ENCODE measurements around the gene DENND4A.
"Not testable (repeated sequence)": the region's sequence is repeated elsewhere in the genome, so short reads cannot be mapped to it uniquely, and the experiment has no call there.

The DENND4A gene

DNA sequence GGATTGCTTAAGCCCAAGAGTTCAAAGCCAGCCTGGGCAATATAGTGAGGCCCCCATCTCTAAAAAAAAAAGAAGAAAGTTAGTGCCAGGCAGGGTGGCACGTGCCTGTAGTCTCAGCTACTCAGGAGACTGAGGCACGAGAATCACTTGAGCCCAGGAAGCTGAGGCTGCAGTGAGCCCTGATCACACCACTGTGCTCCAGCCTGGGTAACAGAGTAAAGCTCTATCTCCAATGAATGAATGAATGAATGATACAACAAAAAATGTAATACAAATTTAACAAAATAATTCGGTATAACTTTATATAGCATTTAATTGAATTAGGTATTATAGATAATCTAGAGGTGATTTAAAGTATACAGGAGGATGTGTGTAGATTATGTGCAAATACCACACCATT, 29.7 kb downstream of the DENND4A start:
- DNase-seq (ENCODE audit: insufficient read length) (no peak), FAIRE-seq (no peak)
- TF ChIP-seq POLR2AphosphoS5 (IDR thresholded peaks at IDR 0.05; ENCODE audit: low read depth, low read length) (no peak), TAF1 (IDR thresholded peaks at IDR 0.05; ENCODE audit: borderline replicate concordance, low read depth, low read length) (no peak), POLR2A (IDR thresholded peaks at IDR 0.05; ENCODE audit: low read depth, low read length) (no peak)

DNA sequence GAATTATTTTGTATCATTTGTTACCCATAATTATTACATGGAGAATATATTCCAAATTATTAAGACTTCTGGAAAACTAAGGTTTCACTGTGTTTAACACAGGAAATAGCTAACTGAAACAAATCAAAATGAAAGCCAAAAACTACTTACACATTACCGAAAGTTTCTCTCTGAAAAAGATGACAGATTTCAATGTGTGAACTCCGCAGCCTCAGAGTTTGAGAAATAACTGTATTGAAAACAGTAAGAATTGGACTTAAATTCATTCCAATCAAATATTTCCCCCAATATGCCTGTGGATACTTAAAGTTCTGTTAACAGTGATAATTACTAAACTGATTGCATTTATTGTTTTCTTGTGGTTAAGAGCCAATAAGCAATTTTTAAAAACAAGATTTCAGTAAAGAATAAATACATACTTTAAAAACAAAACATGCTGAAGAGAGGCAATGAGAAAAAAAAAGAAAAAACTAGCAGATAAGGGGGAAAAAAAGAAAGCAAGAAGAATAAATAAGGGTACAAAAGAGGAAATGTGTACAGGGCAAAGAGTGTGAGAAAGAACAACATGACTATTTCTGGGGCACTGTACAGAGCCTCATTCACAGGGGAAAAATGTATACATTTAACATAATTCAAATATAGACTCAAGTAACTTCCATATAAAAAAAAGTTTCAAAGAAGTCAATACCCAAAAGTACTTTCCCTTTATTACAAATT, 30.7 kb downstream of the DENND4A start:
- TF ChIP-seq POLR2AphosphoS5 (IDR thresholded peaks at IDR 0.05; ENCODE audit: low read depth, low read length): no peak
- no peak for TF ChIP-seq POLR2A (IDR thresholded peaks at IDR 0.05; ENCODE audit: low read depth, low read length)
- TF ChIP-seq TAF1 (IDR thresholded peaks at IDR 0.05; ENCODE audit: borderline replicate concordance, low read depth, low read length): no peak
- FAIRE-seq (peak; percentile 33), DNase-seq (ENCODE audit: insufficient read length) (no peak)

DNA sequence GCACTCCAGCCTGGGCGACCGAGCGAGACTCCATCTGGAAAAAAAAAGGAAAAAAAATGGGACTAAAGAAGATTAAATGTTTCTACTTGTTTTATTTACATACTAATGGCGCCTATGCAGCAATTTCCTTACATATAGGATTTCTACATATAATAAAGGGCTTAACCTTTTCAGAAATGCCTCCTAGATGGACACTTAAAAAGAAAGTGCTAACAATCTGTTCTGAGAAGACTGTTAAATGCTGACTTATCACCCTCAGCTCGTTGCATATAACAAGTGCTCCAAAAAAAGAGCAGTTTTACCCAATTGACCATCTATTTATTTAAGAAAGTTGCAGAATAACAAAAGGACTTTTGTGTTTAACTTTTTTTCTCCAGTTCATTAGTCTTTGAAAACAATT, 32.7 kb downstream of the DENND4A start:
- no peak for FAIRE-seq
- no peak for DNase-seq (ENCODE audit: insufficient read length)
- no peak for TF ChIP-seq POLR2A (IDR thresholded peaks at IDR 0.05; ENCODE audit: low read depth, low read length)
- no peak for TF ChIP-seq TAF1 (IDR thresholded peaks at IDR 0.05; ENCODE audit: borderline replicate concordance, low read depth, low read length)
- no peak for TF ChIP-seq POLR2AphosphoS5 (IDR thresholded peaks at IDR 0.05; ENCODE audit: low read depth, low read length)

DNA sequence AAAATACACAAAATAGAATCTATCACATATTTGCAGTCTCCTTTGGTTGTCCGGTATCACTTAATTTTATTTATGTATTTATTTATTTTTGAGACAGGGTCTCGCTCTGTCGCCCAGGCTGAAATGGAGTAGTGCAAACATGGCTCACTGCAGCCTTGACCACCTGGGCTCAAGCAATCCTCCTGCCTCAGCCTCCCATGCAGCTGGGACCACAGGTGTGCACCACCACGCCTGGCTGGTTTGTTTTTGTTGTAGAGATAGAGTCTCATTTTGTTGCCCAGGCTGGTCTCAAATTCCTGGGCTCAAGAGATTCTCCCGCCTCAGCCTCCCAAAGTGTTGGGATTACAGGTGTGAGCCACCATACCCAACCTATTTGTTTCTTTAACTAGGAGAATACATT, 33.9 kb downstream of the DENND4A start:
- no peak for DNase-seq (ENCODE audit: insufficient read length)
- no peak for TF ChIP-seq POLR2AphosphoS5 (IDR thresholded peaks at IDR 0.05; ENCODE audit: low read depth, low read length)
- FAIRE-seq: no peak

DNA sequence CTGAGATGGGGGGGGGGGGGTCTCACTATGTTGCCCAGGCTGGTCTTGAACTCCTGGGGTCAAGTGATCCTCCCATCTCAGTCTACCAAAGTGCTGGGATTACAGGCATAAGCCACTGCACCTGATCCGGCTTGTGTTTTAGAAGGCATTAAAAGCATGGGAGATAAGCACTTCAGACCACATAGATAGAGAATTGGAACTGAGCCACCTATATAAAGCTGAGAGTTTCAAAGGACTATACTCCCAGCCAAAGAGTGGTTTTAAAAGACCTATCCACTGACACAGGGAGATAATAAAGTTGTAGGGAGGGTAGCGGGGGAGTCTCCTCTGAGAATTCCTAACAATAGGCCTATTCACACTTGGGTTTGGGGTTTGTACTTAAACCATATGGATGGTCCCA, 34.8 kb downstream of the DENND4A start:
- FAIRE-seq (no peak), DNase-seq (ENCODE audit: insufficient read length) (no peak)
- TF ChIP-seq POLR2A (IDR thresholded peaks at IDR 0.05; ENCODE audit: low read depth, low read length): no peak
- TF ChIP-seq TAF1 (IDR thresholded peaks at IDR 0.05; ENCODE audit: borderline replicate concordance, low read depth, low read length): no peak
- no peak for TF ChIP-seq POLR2AphosphoS5 (IDR thresholded peaks at IDR 0.05; ENCODE audit: low read depth, low read length)

DNA sequence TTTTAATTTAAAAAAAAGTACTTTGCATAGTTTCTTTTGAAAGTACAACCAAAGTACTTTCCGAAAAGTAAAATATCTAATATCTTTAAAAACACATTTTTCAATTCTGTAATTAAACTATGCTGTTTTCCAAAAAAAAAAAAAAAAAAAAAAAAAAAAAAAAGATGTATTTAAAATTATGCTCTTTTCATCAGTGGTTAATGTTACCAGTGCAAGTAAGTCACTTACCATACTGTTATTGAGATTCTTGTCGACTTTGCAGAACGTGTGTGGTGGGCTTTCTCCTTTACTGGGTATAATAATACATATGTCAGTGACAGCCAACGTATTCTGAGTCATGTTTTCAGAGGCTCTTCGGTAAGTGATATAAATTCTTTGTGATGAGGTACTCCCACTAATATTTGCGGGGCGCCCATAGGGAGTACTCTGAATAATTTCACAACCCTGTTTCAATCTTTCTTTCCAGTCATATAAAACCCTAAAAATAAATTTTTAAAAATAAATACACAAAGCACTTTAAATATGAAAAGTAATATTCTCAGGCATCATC, 39.9 kb downstream of the DENND4A start:
- FAIRE-seq: no peak
- no peak for TF ChIP-seq POLR2A (IDR thresholded peaks at IDR 0.05; ENCODE audit: low read depth, low read length)
- TF ChIP-seq TAF1 (IDR thresholded peaks at IDR 0.05; ENCODE audit: borderline replicate concordance, low read depth, low read length): no peak
- TF ChIP-seq POLR2AphosphoS5 (IDR thresholded peaks at IDR 0.05; ENCODE audit: low read depth, low read length): no peak
- no peak for DNase-seq (ENCODE audit: insufficient read length)

DNA sequence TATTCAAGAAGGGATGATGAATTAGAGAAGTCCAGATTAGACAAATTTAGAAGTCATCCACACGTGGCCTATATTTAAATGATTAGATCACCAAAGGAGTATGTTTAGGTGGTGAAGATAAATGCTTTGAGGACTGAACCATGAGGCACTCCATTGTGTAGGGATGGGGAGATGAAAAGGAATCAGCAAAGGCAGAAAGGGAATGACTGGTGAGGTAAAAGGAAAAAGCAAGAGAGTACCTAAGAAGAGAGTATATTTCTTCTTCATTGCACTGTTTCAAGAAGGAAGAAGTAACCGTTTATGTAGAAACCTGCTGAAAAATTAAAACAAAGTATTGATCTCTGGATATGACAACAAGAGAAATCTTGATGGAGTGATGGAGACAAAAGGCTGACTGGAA, 40.7 kb downstream of the DENND4A start:
- DNase-seq (ENCODE audit: insufficient read length) (no peak), FAIRE-seq (no peak)
- TF ChIP-seq POLR2AphosphoS5 (IDR thresholded peaks at IDR 0.05; ENCODE audit: low read depth, low read length) (no peak), POLR2A (IDR thresholded peaks at IDR 0.05; ENCODE audit: low read depth, low read length) (no peak), TAF1 (IDR thresholded peaks at IDR 0.05; ENCODE audit: borderline replicate concordance, low read depth, low read length) (no peak)

DNA sequence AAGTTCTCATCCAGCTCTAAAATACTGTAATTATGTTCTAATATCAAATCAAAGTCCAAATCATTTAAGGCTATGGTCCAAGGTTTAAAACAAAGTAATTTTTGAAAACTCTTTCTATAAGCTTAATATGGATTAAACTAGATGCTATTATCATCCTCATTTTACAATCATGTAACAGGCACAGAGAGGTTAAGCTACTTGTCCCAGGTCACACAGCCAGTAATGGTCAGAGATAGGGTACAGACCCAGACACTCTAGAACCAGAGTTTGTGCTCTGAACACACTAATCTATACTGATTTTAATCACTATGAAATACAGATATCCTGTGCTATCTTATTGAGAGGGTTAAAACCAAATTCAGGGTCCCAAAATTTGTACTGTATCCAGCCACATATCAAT, 44.8 kb downstream of the DENND4A start:
- FAIRE-seq (no peak), DNase-seq (ENCODE audit: insufficient read length) (no peak)
- TF ChIP-seq TAF1 (IDR thresholded peaks at IDR 0.05; ENCODE audit: borderline replicate concordance, low read depth, low read length): no peak
- TF ChIP-seq POLR2AphosphoS5 (IDR thresholded peaks at IDR 0.05; ENCODE audit: low read depth, low read length): no peak
- TF ChIP-seq POLR2A (IDR thresholded peaks at IDR 0.05; ENCODE audit: low read depth, low read length): no peak

DNA sequence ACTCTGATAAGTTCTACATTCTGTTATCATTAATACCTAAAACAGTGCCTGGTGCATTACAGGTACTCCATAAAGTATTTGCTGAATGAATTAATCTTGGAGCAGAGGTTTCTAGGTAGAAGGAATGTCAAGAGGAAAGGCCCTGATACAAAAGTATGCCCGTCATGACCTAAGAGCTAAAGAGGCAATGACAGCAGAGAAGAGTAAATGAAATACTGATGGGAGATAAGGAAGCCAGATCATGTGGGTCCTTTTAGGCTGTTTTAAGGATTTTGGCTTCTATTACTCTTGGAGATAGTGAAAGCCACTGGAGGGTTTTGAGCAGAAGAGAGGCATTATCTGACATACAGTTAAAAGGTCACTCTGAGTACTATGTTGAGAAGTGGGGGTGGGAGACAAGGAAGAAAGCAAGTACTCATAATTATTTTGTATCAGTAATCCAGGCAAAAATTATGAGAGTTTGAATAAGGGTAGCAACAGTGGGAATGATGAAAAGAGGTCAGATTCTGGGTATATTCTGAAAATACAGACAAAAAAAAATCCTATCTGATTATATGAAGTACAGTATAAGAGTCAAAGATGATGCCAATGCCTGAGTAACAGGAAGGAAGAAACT, 48.3 kb downstream of the DENND4A start:
- no peak for FAIRE-seq
- no peak for DNase-seq (ENCODE audit: insufficient read length)
- TF ChIP-seq TAF1 (IDR thresholded peaks at IDR 0.05; ENCODE audit: borderline replicate concordance, low read depth, low read length) (no peak), POLR2AphosphoS5 (IDR thresholded peaks at IDR 0.05; ENCODE audit: low read depth, low read length) (no peak), POLR2A (IDR thresholded peaks at IDR 0.05; ENCODE audit: low read depth, low read length) (no peak)

DNA sequence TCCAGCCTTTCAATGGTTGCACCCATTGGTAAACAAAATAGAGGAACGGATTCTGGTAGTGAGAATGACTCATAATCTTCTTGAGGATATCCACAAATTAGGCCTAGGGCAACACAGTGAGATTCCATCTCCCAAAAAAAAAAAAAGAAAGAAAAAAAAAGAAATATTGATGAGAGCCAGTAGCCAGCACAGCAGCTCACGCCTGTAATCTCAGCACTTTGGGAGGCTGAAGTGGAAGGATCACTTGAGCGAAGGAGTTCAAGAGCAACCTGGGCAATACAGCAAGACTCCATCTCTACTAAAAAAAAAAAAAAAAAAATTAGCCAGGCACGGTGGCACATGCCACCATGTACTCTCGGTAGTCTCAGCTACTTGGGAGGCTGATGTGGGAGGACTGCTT, 51.9 kb downstream of the DENND4A start:
- TF ChIP-seq POLR2A (IDR thresholded peaks at IDR 0.05; ENCODE audit: low read depth, low read length) (no peak), POLR2AphosphoS5 (IDR thresholded peaks at IDR 0.05; ENCODE audit: low read depth, low read length) (no peak), TAF1 (IDR thresholded peaks at IDR 0.05; ENCODE audit: borderline replicate concordance, low read depth, low read length) (no peak)
- no peak for FAIRE-seq
- no peak for DNase-seq (ENCODE audit: insufficient read length)

DNA sequence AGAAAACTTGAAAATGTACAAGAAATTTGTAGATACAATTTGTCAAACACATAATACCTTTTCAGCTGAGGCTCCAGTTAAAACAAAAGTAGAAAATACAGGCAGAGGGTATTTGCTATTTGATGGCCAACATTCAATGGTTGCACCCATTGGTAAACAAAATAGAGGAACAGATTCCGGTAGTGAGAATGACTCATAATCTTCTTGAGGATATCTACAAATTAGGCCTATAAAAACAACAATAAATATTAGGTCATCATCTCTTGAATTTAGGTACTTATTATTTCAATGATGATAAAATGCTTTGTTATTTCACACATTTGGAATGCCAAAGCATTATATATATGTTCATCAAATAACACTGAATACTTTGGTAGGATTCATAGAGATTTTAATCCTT, 53.4 kb downstream of the DENND4A start:
- TF ChIP-seq POLR2A (IDR thresholded peaks at IDR 0.05; ENCODE audit: low read depth, low read length): no peak
- TF ChIP-seq POLR2AphosphoS5 (IDR thresholded peaks at IDR 0.05; ENCODE audit: low read depth, low read length): no peak
- no peak for TF ChIP-seq TAF1 (IDR thresholded peaks at IDR 0.05; ENCODE audit: borderline replicate concordance, low read depth, low read length)
- FAIRE-seq (no peak), DNase-seq (ENCODE audit: insufficient read length) (no peak)

DNA sequence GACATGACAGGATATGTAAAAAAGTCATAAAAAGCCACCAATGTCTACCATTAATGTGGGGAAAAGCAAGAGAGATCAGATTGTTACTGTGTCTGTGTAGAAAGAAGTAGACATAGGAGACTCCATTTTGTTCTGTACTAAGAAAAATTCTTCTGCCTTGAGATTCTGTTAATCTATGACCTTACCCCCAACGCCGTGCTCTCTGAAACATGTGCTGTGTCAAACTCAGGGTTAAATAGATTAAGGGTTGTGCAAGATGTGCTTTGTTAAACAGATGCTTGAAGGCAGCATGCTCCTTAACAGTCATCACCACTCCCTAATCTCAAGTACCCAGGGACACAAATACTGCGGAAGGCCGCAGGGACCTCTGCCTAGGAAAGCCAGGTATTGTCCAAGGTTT, 58.5 kb downstream of the DENND4A start:
- FAIRE-seq; DNase-seq (ENCODE audit: insufficient read length): not testable (repeated sequence)

Data from GM12892 (cell line).